IMR-90 (cell line): ENCODE data around the gene TPM2. TPM values are rescaled to one million over a fixed set of nuclear protein-coding genes. Genes with fewer than 3 reads are reported as not detected.

Source experiments
- ATAC-seq: fragments of 200-7000 bp; cut with Tn5 transposase; 2 replicates; pipeline ENCODE4 v1.9.1; 2020; ENCODE audit warnings: low read depth, mild to moderate bottlenecking, moderate library complexity
- BruUV-seq: library from RNA; stranded (reverse); fragments of 400-500 nt; replicated peaks from 2 replicates; lab custom pipeline; 2021; lab: Mats Ljungman, UMichigan
- CTCF ChIA-PET: fragments of 300-600 bp; formaldehyde crosslinking; extraction: SDS; loops from one replicate; lab custom pipeline; 2021; ENCODE audit warnings: antibody characterized with exemption; lab: Yijun Ruan, JAX
- POLR2A ChIA-PET: fragments of 300-600 bp; sonication (Branson Sonifier 250); formaldehyde crosslinking; loops from one replicate; lab custom pipeline; 2022; ENCODE audit warnings: antibody characterized with exemption; ENCODE audit not compliant: unreplicated experiment; lab: Charles Lee
- DNase-seq: peaks from one replicate; pipeline ENCODE4 v3.0.0; 2013
- H2AFZ ChIP-seq: replicated peaks from 2 replicates; pipeline ENCODE3; 2013; ENCODE audit warnings: low read length, mild to moderate bottlenecking; ENCODE audit not compliant: poor library complexity
- H2AK5ac ChIP-seq: 2 replicates; pipeline ENCODE4 v1.6.1; 2013; ENCODE audit warnings: low read depth, low read length, inconsistent platforms
- H2AK9ac ChIP-seq: replicated peaks from 2 replicates; pipeline ENCODE3; 2013; ENCODE audit warnings: mild to moderate bottlenecking, low read depth, low read length, moderate library complexity; ENCODE audit not compliant: poor library complexity
- H2BK120ac ChIP-seq: 2 replicates; pipeline ENCODE4 v1.6.1; 2013; ENCODE audit warnings: low read depth, low read length, inconsistent platforms
- H2BK15ac ChIP-seq: 3 replicates; pipeline ENCODE4 v1.6.1; 2013; ENCODE audit warnings: low read depth, low read length, inconsistent platforms
- H2BK20ac ChIP-seq: 2 replicates; pipeline ENCODE4 v1.6.1; 2013; ENCODE audit warnings: low read depth, mild to moderate bottlenecking, inconsistent platforms, low read length, moderate library complexity
- H2BK5ac ChIP-seq: 2 replicates; pipeline ENCODE4 v1.6.1; 2013; ENCODE audit warnings: mild to moderate bottlenecking, low read depth, low read length, inconsistent platforms; ENCODE audit not compliant: poor library complexity, severe bottlenecking
- H3K14ac ChIP-seq: replicated peaks from 2 replicates; pipeline ENCODE4 v1.6.1; 2013; ENCODE audit warnings: low read depth, low read length, inconsistent platforms
- H3K18ac ChIP-seq: 2 replicates; pipeline ENCODE4 v1.6.1; 2013; ENCODE audit warnings: low read depth, low read length, control low read depth
- H3K23ac ChIP-seq: 2 replicates; pipeline ENCODE4 v1.6.1; 2013; ENCODE audit warnings: low read depth, low read length, inconsistent platforms
- H3K27ac ChIP-seq: 2 replicates; pipeline ENCODE4 v1.5.1; 2013; ENCODE audit warnings: mild to moderate bottlenecking, control low read depth, low read length; ENCODE audit not compliant: insufficient read depth
- H3K27me3 ChIP-seq: 2 replicates; pipeline ENCODE4 v1.6.1; 2013; ENCODE audit warnings: low read length; ENCODE audit not compliant: control insufficient read depth, insufficient read depth
- H3K36me3 ChIP-seq: 2 replicates; pipeline ENCODE4 v1.6.1; 2013; ENCODE audit warnings: low read length, mixed read lengths; ENCODE audit not compliant: control insufficient read depth, insufficient read depth
- H3K4ac ChIP-seq: 2 replicates; pipeline ENCODE4 v1.6.1; 2013; ENCODE audit warnings: low read depth, low read length, inconsistent platforms
- H3K4me1 ChIP-seq: 2 replicates; pipeline ENCODE4 v1.6.1; 2013; ENCODE audit warnings: low read length, mixed read lengths; ENCODE audit not compliant: control insufficient read depth, insufficient read depth
- H3K4me2 ChIP-seq: 2 replicates; pipeline ENCODE4 v1.6.1; 2013; ENCODE audit warnings: low read depth, mild to moderate bottlenecking, control low read depth, low read length, moderate library complexity
- H3K4me3 ChIP-seq: 2 replicates; pipeline ENCODE4 v1.5.1; 2013; ENCODE audit warnings: low read depth, mild to moderate bottlenecking, control low read depth, low read length, moderate library complexity; ENCODE audit not compliant: insufficient read depth
- H3K56ac ChIP-seq: 2 replicates; pipeline ENCODE4 v1.6.1; 2013; ENCODE audit warnings: low read length, inconsistent platforms; ENCODE audit not compliant: insufficient read depth; ENCODE audit errors: extremely low read depth
- H3K79me1 ChIP-seq, 2 experiments: 2 replicates each; pipeline ENCODE4 v1.6.1; 2013; ENCODE audit warnings: low read length in 2 of 2, inconsistent platforms in 1 of 2, low read depth in 1 of 2
- H3K9ac ChIP-seq: 2 replicates; pipeline ENCODE4 v1.6.1; 2013; ENCODE audit warnings: low read depth, low read length, control low read depth
- H3K9me1 ChIP-seq: 2 replicates; pipeline ENCODE4 v1.6.1; 2013; ENCODE audit warnings: low read length, inconsistent platforms; ENCODE audit not compliant: insufficient read depth
- H3K9me3 ChIP-seq: 2 replicates; pipeline ENCODE4 v1.6.1; 2013; ENCODE audit warnings: low read length; ENCODE audit not compliant: control insufficient read depth, insufficient read depth
- H4K20me1 ChIP-seq: 2 replicates; pipeline ENCODE4 v1.6.1; 2013; ENCODE audit warnings: low read length, inconsistent platforms; ENCODE audit not compliant: insufficient read depth
- H4K5ac ChIP-seq: 2 replicates; pipeline ENCODE4 v1.6.1; 2013; ENCODE audit warnings: mild to moderate bottlenecking, low read depth, low read length, control low read depth
- H4K8ac ChIP-seq, 2 experiments: 2 replicates each; pipeline ENCODE4 v1.6.1; 2013; ENCODE audit warnings: low read depth in 2 of 2, low read length in 2 of 2, control low read depth in 1 of 2, inconsistent platforms in 1 of 2
- H4K91ac ChIP-seq: 2 replicates; pipeline ENCODE4 v1.6.1; 2013; ENCODE audit warnings: low read depth, low read length, inconsistent platforms; ENCODE audit not compliant: insufficient read depth
- CEBPB ChIP-seq: IDR thresholded peaks from 2 replicates; pipeline ENCODE4 v1.6.1; 2012; ENCODE audit warnings: low read depth, low read length, improper control_type of control experiment
- MAZ ChIP-seq: IDR thresholded peaks from 2 replicates; pipeline ENCODE4 v1.6.1; 2012; ENCODE audit warnings: low read depth, mild to moderate bottlenecking, low read length, improper control_type of control experiment, moderate library complexity, borderline replicate concordance
- MXI1 ChIP-seq: IDR thresholded peaks from 2 replicates; pipeline ENCODE4 v1.6.1; 2012; ENCODE audit warnings: low read depth, mild to moderate bottlenecking, low read length, moderate library complexity, borderline replicate concordance
- RCOR1 ChIP-seq: IDR thresholded peaks from 2 replicates; pipeline ENCODE4 v1.6.1; 2012; ENCODE audit warnings: mild to moderate bottlenecking, low read length, improper control_type of control experiment; ENCODE audit not compliant: insufficient replicate concordance
- RFX5 ChIP-seq: IDR thresholded peaks from 2 replicates; pipeline ENCODE4 v1.8.0; 2012; ENCODE audit warnings: low read depth, mild to moderate bottlenecking, low read length, moderate library complexity
- WGBS, 2 experiments: methylation state at CpG; one replicate each; pipeline versions ENCODE4 v1.1.5 to v1.1.7; 2013; ENCODE audit warnings: missing lambda C conversion rate in 2 of 2; ENCODE audit not compliant: insufficient read length in 1 of 2; ENCODE audit errors: extremely low coverage in 2 of 2; 5-methylcytosine and 5-hydroxymethylcytosine counted together
- dilution Hi-C: fragments of 300-500 bp; cut with HindIII; formaldehyde crosslinking; loops from one replicate; pipeline ENCODE4 v1.14.3; 2018; ENCODE audit warnings: low sequenced_read_pairs; ENCODE audit not compliant: unreplicated experiment
- in situ Hi-C: fragments of 300-500 bp; cut with MboI; formaldehyde crosslinking; loops from 3 replicates; pipeline ENCODE4 v1.14.3; 2019; ENCODE audit warnings: low sequenced_read_pairs, inconsistent platforms, mixed read lengths
- intact Hi-C: fragments of 100-400 bp; cut with micrococcal nuclease; formaldehyde crosslinking; loops from 2 replicates; pipeline ENCODE4 v1.10.0; 2022
- polyA plus RNA-seq, 3 experiments: library from polyadenylated mRNA; depleted of rRNA; stranded (reverse); fragments of >200 nt; gene quantifications; 2 replicates each; pipeline ENCODE4 v1.2.3, GENCODE V29; 2012; ENCODE audit warnings: low replicate concordance in 1 of 3
- total RNA-seq: library from RNA; depleted of rRNA; stranded (reverse); fragments of >200 nt; gene quantifications from 2 replicates; pipeline ENCODE4 v1.2.3, GENCODE V29; 2012
- TF ChIP-seq, protein P1 (sequence below): conservative IDR thresholded peaks from 2 replicates; pipeline ENCODE4 v1.5.1; 2012; ENCODE audit warnings: mild to moderate bottlenecking, low read depth, low read length, improper control_type of control experiment

TPM2 gene
- total and polyA plus RNA-seq, 2 of the 4 experiments (the other 2 are of a cell fraction), result 960 to 2,500 TPM

DNA sequence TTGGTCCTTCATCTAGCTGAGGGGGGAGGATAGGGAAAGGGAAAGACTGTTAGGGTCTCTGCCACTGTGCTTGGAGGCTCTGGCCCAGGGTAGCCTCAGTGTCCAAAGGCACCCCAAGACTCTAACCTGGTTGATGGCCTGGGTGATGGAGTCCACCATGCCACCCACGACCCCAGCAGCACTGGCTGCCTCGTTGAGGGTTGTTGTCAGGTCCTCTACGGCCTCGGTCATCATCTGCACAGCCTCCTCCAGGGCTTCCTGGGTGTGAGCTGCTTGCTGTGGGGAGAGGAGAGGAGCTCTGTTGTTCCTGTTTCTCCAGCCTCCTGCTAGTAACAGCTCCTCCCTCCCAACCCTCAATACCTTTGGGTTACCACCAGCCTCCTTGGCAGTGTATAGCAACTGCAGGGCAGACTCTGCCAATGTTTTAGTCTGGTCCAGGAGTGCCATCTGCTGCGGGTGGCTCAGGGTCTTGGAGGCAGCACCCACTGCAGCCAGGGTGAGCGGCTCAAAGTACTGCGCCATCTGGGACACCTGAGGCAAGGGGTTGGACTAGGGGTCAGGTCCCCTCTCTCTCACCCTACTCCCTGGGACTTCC lies 16.2 kb upstream of the TPM2 start:
- DNase-seq (no peak), ATAC-seq (no peak)
- in situ Hi-C loops (no loop called here), intact Hi-C loops (no loop called here), dilution Hi-C loops (no loop called here)
- H4K91ac ChIP-seq, result no peak overlapping the region
- H3K27ac ChIP-seq, result no peak overlapping the region
- H3K18ac ChIP-seq, result no peak overlapping the region
- no peak overlapping the region for H3K4me3 ChIP-seq
- H3K9me3 ChIP-seq, result no peaks in the 10 kb centered on the region
- BruUV-seq, result TSS peak; percentile 88
- TF ChIP-seq MAZ, result no peak
- no peak for TF ChIP-seq RFX5
- TF ChIP-seq MXI1, result no peak
- no peak for TF ChIP-seq CEBPB
- TF ChIP-seq RCOR1, result no peak
- TF ChIP-seq, protein P1, sequence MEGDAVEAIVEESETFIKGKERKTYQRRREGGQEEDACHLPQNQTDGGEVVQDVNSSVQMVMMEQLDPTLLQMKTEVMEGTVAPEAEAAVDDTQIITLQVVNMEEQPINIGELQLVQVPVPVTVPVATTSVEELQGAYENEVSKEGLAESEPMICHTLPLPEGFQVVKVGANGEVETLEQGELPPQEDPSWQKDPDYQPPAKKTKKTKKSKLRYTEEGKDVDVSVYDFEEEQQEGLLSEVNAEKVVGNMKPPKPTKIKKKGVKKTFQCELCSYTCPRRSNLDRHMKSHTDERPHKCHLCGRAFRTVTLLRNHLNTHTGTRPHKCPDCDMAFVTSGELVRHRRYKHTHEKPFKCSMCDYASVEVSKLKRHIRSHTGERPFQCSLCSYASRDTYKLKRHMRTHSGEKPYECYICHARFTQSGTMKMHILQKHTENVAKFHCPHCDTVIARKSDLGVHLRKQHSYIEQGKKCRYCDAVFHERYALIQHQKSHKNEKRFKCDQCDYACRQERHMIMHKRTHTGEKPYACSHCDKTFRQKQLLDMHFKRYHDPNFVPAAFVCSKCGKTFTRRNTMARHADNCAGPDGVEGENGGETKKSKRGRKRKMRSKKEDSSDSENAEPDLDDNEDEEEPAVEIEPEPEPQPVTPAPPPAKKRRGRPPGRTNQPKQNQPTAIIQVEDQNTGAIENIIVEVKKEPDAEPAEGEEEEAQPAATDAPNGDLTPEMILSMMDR, result no peak
- no peak overlapping the region for H3K9ac ChIP-seq
- no peak overlapping the region for H2BK5ac ChIP-seq
- peaks cover 7% of the 10 kb centered on the region for H3K9me1 ChIP-seq
- H2BK15ac ChIP-seq, result no peak overlapping the region
- H2BK20ac ChIP-seq, result no peak overlapping the region
- H3K4me1 ChIP-seq, result no peaks in the 10 kb centered on the region
- H2AK5ac ChIP-seq, result no peak overlapping the region
- H3K79me1 ChIP-seq, result peaks cover 62 to 69% of the 10 kb centered on the region in 2 experiments
- CTCF ChIA-PET, result interaction anchor here (1.2 kb wide), 1 partner anchor 9 kb away, joined by 3 read pairs; no protein-coding TSS in a partner anchor
- POLR2A ChIA-PET, result no interaction called here
- no peak overlapping the region for H3K23ac ChIP-seq
- no peak overlapping the region for H4K5ac ChIP-seq
- peaks cover 84% of the 10 kb centered on the region for H3K36me3 ChIP-seq
- no peak overlapping the region for H2AK9ac ChIP-seq
- peaks cover 13% of the 10 kb centered on the region for H4K20me1 ChIP-seq
- no peak overlapping the region for H4K8ac ChIP-seq
- H2AFZ ChIP-seq, result no peak overlapping the region
- no peaks in the 10 kb centered on the region for H3K27me3 ChIP-seq
- no peak overlapping the region for H2BK120ac ChIP-seq
- no peak overlapping the region for H3K56ac ChIP-seq
- H3K14ac ChIP-seq, result no peak overlapping the region
- no peak overlapping the region for H3K4ac ChIP-seq
- H3K4me2 ChIP-seq, result no peak overlapping the region
- whole genome bisulfite sequencing, 2 experiments, result no CpG with 5 or more reads among the region's 7 CpGs
